Neural progenitor cell (in vitro differentiated cells): ENCODE measurements around the gene AQP6. TPM values are rescaled to one million over a fixed set of nuclear protein-coding genes. Genes with fewer than 3 reads are reported as not detected.

Source experiments
- DNase-seq: peaks from one replicate; pipeline ENCODE4 v3.0.0-alpha.2; 2016; ENCODE audit warnings: low spot score
- H2AFZ ChIP-seq: fragments of 200-600 bp; sonication (generic); replicated peaks from 2 replicates; pipeline ENCODE4 v1.6.1; 2016; ENCODE audit warnings: antibody characterized with exemption
- H3F3A ChIP-seq: fragments of 200-600 bp; sonication (generic); 2 replicates; pipeline ENCODE4 v1.6.1; 2016; ENCODE audit warnings: antibody characterized with exemption, low read depth
- H3K27ac ChIP-seq: fragments of 200-600 bp; sonication (generic); 2 replicates; pipeline ENCODE4 v1.5.1; 2016; ENCODE audit warnings: mild to moderate bottlenecking
- H3K27me3 ChIP-seq: fragments of 200-600 bp; sonication (generic); 2 replicates; pipeline ENCODE4 v1.6.1; 2016; ENCODE audit warnings: mild to moderate bottlenecking, moderate library complexity
- H3K36me3 ChIP-seq: fragments of 200-600 bp; sonication (generic); 2 replicates; pipeline ENCODE4 v1.5.1; 2016
- H3K4me1 ChIP-seq: fragments of 200-600 bp; sonication (generic); 2 replicates; pipeline ENCODE4 v1.6.1; 2016; ENCODE audit warnings: mixed run types
- H3K4me2 ChIP-seq: fragments of 200-600 bp; sonication (generic); 2 replicates; pipeline ENCODE4 v1.6.1; 2016
- H3K4me3 ChIP-seq: fragments of 200-600 bp; sonication (generic); 2 replicates; pipeline ENCODE4 v1.5.1; 2016
- H3K79me2 ChIP-seq: fragments of 200-600 bp; sonication (generic); 2 replicates; pipeline ENCODE4 v1.6.1; 2016; ENCODE audit warnings: low read depth
- H3K9ac ChIP-seq: fragments of 200-600 bp; sonication (generic); 2 replicates; pipeline ENCODE4 v1.6.1; 2016
- H3K9me3 ChIP-seq: fragments of 200-600 bp; sonication (generic); 2 replicates; pipeline ENCODE4 v1.5.1; 2016; ENCODE audit warnings: low read depth
- H4K20me1 ChIP-seq: fragments of 200-600 bp; sonication (generic); 2 replicates; pipeline ENCODE4 v1.6.1; 2016; ENCODE audit warnings: low read depth
- H3K27ac Mint-ChIP-seq: 3 replicates; pipeline ENCODE4 v1.8.0; 2021; ENCODE audit warnings: mixed read lengths
- H3K27me3 Mint-ChIP-seq: 2 replicates; pipeline ENCODE4 v1.8.0; 2022; ENCODE audit warnings: low read depth, mild to moderate bottlenecking, inconsistent platforms, moderate library complexity, mixed read lengths; ENCODE audit not compliant: insufficient read depth
- H3K36me3 Mint-ChIP-seq: 3 replicates; pipeline ENCODE4 v1.8.0; 2021; ENCODE audit warnings: mixed read lengths
- H3K4me1 Mint-ChIP-seq: 3 replicates; pipeline ENCODE4 v1.8.0; 2021; ENCODE audit warnings: mixed read lengths
- H3K4me3 Mint-ChIP-seq: 3 replicates; pipeline ENCODE4 v1.8.0; 2021; ENCODE audit warnings: mild to moderate bottlenecking, moderate library complexity, mixed read lengths
- H3K9me3 Mint-ChIP-seq: 3 replicates; pipeline ENCODE4 v1.8.0; 2020; ENCODE audit warnings: mixed read lengths
- EZH2 ChIP-seq: fragments of 200-600 bp; sonication (generic); IDR thresholded peaks from 2 replicates; pipeline ENCODE4 v1.6.1; 2017; ENCODE audit warnings: antibody characterized with exemption, mild to moderate bottlenecking, moderate library complexity
- EZH2phosphoT487 ChIP-seq: fragments of 200-600 bp; sonication (generic); IDR thresholded peaks from 2 replicates; pipeline ENCODE4 v1.6.1; 2017; ENCODE audit warnings: antibody characterized with exemption
- total RNA-seq: library from RNA; depleted of rRNA; stranded (reverse); fragments of >200 nt; gene quantifications from 2 replicates; pipeline ENCODE4 v1.2.3, GENCODE V29; 2015; ENCODE audit warnings: low replicate concordance
- TF ChIP-seq, protein P1 (sequence below): fragments of 200-600 bp; sonication (generic); IDR thresholded peaks from 2 replicates; pipeline ENCODE4 v1.5.1; 2017; ENCODE audit warnings: antibody characterized with exemption, mild to moderate bottlenecking

AQP6 gene
- total RNA-seq, 1 donor from 2014 or later: not detected

- Histone ChIP-seq H3K9me3 (no peaks in the 10 kb centered on the region), H3K4me1 (no peaks in the 10 kb centered on the region), H3K9ac (no peak overlapping the region), H3K36me3 (no peaks in the 10 kb centered on the region), H3K4me3 (no peak overlapping the region), H3K79me2 (peaks cover 100% of the 10 kb centered on the region), H2AFZ (no peak overlapping the region), H3K27ac (no peak overlapping the region), H3F3A (peaks cover 14% of the 10 kb centered on the region), H4K20me1 (peaks cover 74% of the 10 kb centered on the region), H3K4me2 (no peak overlapping the region), H3K27me3 (no peaks in the 10 kb centered on the region)
- H3K4me1 Mint-ChIP-seq: peaks cover 21% of the 10 kb centered on the region
- DNase-seq: no peak
- H3K4me3 Mint-ChIP-seq: no peak overlapping the region
- no peaks in the 10 kb centered on the region for H3K9me3 Mint-ChIP-seq
- H3K27ac Mint-ChIP-seq: no peak overlapping the region
- no peak for TF ChIP-seq EZH2phosphoT487
- no peak for TF ChIP-seq EZH2
- TF ChIP-seq, protein P1, sequence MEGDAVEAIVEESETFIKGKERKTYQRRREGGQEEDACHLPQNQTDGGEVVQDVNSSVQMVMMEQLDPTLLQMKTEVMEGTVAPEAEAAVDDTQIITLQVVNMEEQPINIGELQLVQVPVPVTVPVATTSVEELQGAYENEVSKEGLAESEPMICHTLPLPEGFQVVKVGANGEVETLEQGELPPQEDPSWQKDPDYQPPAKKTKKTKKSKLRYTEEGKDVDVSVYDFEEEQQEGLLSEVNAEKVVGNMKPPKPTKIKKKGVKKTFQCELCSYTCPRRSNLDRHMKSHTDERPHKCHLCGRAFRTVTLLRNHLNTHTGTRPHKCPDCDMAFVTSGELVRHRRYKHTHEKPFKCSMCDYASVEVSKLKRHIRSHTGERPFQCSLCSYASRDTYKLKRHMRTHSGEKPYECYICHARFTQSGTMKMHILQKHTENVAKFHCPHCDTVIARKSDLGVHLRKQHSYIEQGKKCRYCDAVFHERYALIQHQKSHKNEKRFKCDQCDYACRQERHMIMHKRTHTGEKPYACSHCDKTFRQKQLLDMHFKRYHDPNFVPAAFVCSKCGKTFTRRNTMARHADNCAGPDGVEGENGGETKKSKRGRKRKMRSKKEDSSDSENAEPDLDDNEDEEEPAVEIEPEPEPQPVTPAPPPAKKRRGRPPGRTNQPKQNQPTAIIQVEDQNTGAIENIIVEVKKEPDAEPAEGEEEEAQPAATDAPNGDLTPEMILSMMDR: no peak
- H3K36me3 Mint-ChIP-seq: peaks cover 16% of the 10 kb centered on the region
- H3K27me3 Mint-ChIP-seq: no peaks in the 10 kb centered on the region
Observed at GRCh38 chr12:50018968-50019367, 46.2 kb downstream of the AQP6 start.

DNA sequence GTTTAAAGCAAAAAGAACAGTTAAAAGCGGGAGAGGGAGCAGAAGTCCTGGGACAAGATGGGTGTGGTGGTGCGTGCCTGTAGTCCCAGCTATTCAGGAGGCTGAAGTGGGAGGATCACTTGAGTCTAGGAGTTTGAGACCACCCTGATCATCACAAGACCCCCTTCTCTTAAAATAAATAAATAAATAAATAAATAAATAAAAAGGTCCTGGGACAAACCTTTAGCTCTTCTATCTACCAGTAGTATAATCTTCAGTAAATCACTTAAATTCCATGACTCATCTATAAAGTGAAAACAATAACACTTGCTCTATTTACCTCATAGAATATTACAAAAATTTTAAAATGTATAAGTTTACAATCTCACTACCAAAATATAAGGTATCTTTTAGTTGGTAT, 46.8 kb downstream of the AQP6 start:
- Histone ChIP-seq H4K20me1 (peaks cover 79% of the 10 kb centered on the region), H3K27me3 (no peaks in the 10 kb centered on the region), H3K4me3 (no peak overlapping the region), H3K27ac (no peak overlapping the region), H3K4me2 (no peak overlapping the region), H3F3A (peaks cover 14% of the 10 kb centered on the region), H2AFZ (no peak overlapping the region), H3K36me3 (no peaks in the 10 kb centered on the region), H3K9ac (no peak overlapping the region), H3K79me2 (peaks cover 100% of the 10 kb centered on the region), H3K9me3 (no peaks in the 10 kb centered on the region), H3K4me1 (peaks cover 4% of the 10 kb centered on the region)
- peaks cover 27% of the 10 kb centered on the region for H3K4me1 Mint-ChIP-seq
- TF ChIP-seq EZH2 (no peak), EZH2phosphoT487 (no peak)
- TF ChIP-seq, protein P1: no peak
- H3K36me3 Mint-ChIP-seq: peaks cover 16% of the 10 kb centered on the region
- no peaks in the 10 kb centered on the region for H3K27me3 Mint-ChIP-seq
- no peaks in the 10 kb centered on the region for H3K9me3 Mint-ChIP-seq
- DNase-seq: no peak
- H3K4me3 Mint-ChIP-seq: no peak overlapping the region
- no peak overlapping the region for H3K27ac Mint-ChIP-seq

GRCh38 chr12:50021031-50021430, 48.3 kb downstream of the AQP6 start:
- TF ChIP-seq, protein P1: no peak
- no peak for TF ChIP-seq EZH2phosphoT487
- TF ChIP-seq EZH2: no peak
- Mint-ChIP-seq H3K36me3 (peaks cover 17% of the 10 kb centered on the region), H3K27ac (no peak overlapping the region), H3K9me3 (no peaks in the 10 kb centered on the region), H3K4me1 (peaks cover 33% of the 10 kb centered on the region), H3K4me3 (no peak overlapping the region), H3K27me3 (no peaks in the 10 kb centered on the region)
- DNase-seq: no peak
- no peak overlapping the region for H3K27ac ChIP-seq
- peaks cover 14% of the 10 kb centered on the region for H3F3A ChIP-seq
- H3K9ac ChIP-seq: no peak overlapping the region
- peaks cover 93% of the 10 kb centered on the region for H3K79me2 ChIP-seq
- no peaks in the 10 kb centered on the region for H3K27me3 ChIP-seq
- H4K20me1 ChIP-seq: peaks cover 76% of the 10 kb centered on the region
- H3K4me1 ChIP-seq: peaks cover 7% of the 10 kb centered on the region
- no peaks in the 10 kb centered on the region for H3K36me3 ChIP-seq
- no peak overlapping the region for H3K4me3 ChIP-seq
- no peak overlapping the region for H2AFZ ChIP-seq
- no peaks in the 10 kb centered on the region for H3K9me3 ChIP-seq
- H3K4me2 ChIP-seq: no peak overlapping the region
